IMR-90 (cell line): ENCODE results near the gene TMED8. TPM values are rescaled to one million over a fixed set of nuclear protein-coding genes. Genes with fewer than 3 reads are reported as not detected.

ENCODE experiments used
- ATAC-seq: fragments of 200-7000 bp; cut with Tn5 transposase; 2 replicates; pipeline ENCODE4 v1.9.1; 2020; ENCODE audit warnings: low read depth, mild to moderate bottlenecking, moderate library complexity
- BruUV-seq: library from RNA; stranded (reverse); fragments of 400-500 nt; replicated peaks from 2 replicates; lab custom pipeline; 2021; lab: Mats Ljungman, UMichigan
- CTCF ChIA-PET: fragments of 300-600 bp; formaldehyde crosslinking; extraction: SDS; loops from one replicate; lab custom pipeline; 2021; ENCODE audit warnings: antibody characterized with exemption; lab: Yijun Ruan, JAX
- POLR2A ChIA-PET: fragments of 300-600 bp; sonication (Branson Sonifier 250); formaldehyde crosslinking; loops from one replicate; lab custom pipeline; 2022; ENCODE audit warnings: antibody characterized with exemption; ENCODE audit not compliant: unreplicated experiment; lab: Charles Lee
- DNase-seq: peaks from one replicate; pipeline ENCODE4 v3.0.0; 2013
- H2AFZ ChIP-seq: replicated peaks from 2 replicates; pipeline ENCODE3; 2013; ENCODE audit warnings: low read length, mild to moderate bottlenecking; ENCODE audit not compliant: poor library complexity
- H2AK5ac ChIP-seq: 2 replicates; pipeline ENCODE4 v1.6.1; 2013; ENCODE audit warnings: low read depth, low read length, inconsistent platforms
- H2AK9ac ChIP-seq: replicated peaks from 2 replicates; pipeline ENCODE3; 2013; ENCODE audit warnings: mild to moderate bottlenecking, low read depth, low read length, moderate library complexity; ENCODE audit not compliant: poor library complexity
- H2BK120ac ChIP-seq: 2 replicates; pipeline ENCODE4 v1.6.1; 2013; ENCODE audit warnings: low read depth, low read length, inconsistent platforms
- H2BK15ac ChIP-seq: 3 replicates; pipeline ENCODE4 v1.6.1; 2013; ENCODE audit warnings: low read depth, low read length, inconsistent platforms
- H2BK20ac ChIP-seq: 2 replicates; pipeline ENCODE4 v1.6.1; 2013; ENCODE audit warnings: low read depth, mild to moderate bottlenecking, inconsistent platforms, low read length, moderate library complexity
- H2BK5ac ChIP-seq: 2 replicates; pipeline ENCODE4 v1.6.1; 2013; ENCODE audit warnings: mild to moderate bottlenecking, low read depth, low read length, inconsistent platforms; ENCODE audit not compliant: poor library complexity, severe bottlenecking
- H3K14ac ChIP-seq: replicated peaks from 2 replicates; pipeline ENCODE4 v1.6.1; 2013; ENCODE audit warnings: low read depth, low read length, inconsistent platforms
- H3K18ac ChIP-seq: 2 replicates; pipeline ENCODE4 v1.6.1; 2013; ENCODE audit warnings: low read depth, low read length, control low read depth
- H3K23ac ChIP-seq: 2 replicates; pipeline ENCODE4 v1.6.1; 2013; ENCODE audit warnings: low read depth, low read length, inconsistent platforms
- H3K27ac ChIP-seq: 2 replicates; pipeline ENCODE4 v1.5.1; 2013; ENCODE audit warnings: mild to moderate bottlenecking, control low read depth, low read length; ENCODE audit not compliant: insufficient read depth
- H3K27me3 ChIP-seq: 2 replicates; pipeline ENCODE4 v1.6.1; 2013; ENCODE audit warnings: low read length; ENCODE audit not compliant: control insufficient read depth, insufficient read depth
- H3K36me3 ChIP-seq: 2 replicates; pipeline ENCODE4 v1.6.1; 2013; ENCODE audit warnings: low read length, mixed read lengths; ENCODE audit not compliant: control insufficient read depth, insufficient read depth
- H3K4ac ChIP-seq: 2 replicates; pipeline ENCODE4 v1.6.1; 2013; ENCODE audit warnings: low read depth, low read length, inconsistent platforms
- H3K4me1 ChIP-seq: 2 replicates; pipeline ENCODE4 v1.6.1; 2013; ENCODE audit warnings: low read length, mixed read lengths; ENCODE audit not compliant: control insufficient read depth, insufficient read depth
- H3K4me2 ChIP-seq: 2 replicates; pipeline ENCODE4 v1.6.1; 2013; ENCODE audit warnings: low read depth, mild to moderate bottlenecking, control low read depth, low read length, moderate library complexity
- H3K4me3 ChIP-seq: 2 replicates; pipeline ENCODE4 v1.5.1; 2013; ENCODE audit warnings: low read depth, mild to moderate bottlenecking, control low read depth, low read length, moderate library complexity; ENCODE audit not compliant: insufficient read depth
- H3K56ac ChIP-seq: 2 replicates; pipeline ENCODE4 v1.6.1; 2013; ENCODE audit warnings: low read length, inconsistent platforms; ENCODE audit not compliant: insufficient read depth; ENCODE audit errors: extremely low read depth
- H3K79me1 ChIP-seq, 2 experiments: 2 replicates each; pipeline ENCODE4 v1.6.1; 2013; ENCODE audit warnings: low read length in 2 of 2, inconsistent platforms in 1 of 2, low read depth in 1 of 2
- H3K9ac ChIP-seq: 2 replicates; pipeline ENCODE4 v1.6.1; 2013; ENCODE audit warnings: low read depth, low read length, control low read depth
- H3K9me1 ChIP-seq: 2 replicates; pipeline ENCODE4 v1.6.1; 2013; ENCODE audit warnings: low read length, inconsistent platforms; ENCODE audit not compliant: insufficient read depth
- H3K9me3 ChIP-seq: 2 replicates; pipeline ENCODE4 v1.6.1; 2013; ENCODE audit warnings: low read length; ENCODE audit not compliant: control insufficient read depth, insufficient read depth
- H4K20me1 ChIP-seq: 2 replicates; pipeline ENCODE4 v1.6.1; 2013; ENCODE audit warnings: low read length, inconsistent platforms; ENCODE audit not compliant: insufficient read depth
- H4K5ac ChIP-seq: 2 replicates; pipeline ENCODE4 v1.6.1; 2013; ENCODE audit warnings: mild to moderate bottlenecking, low read depth, low read length, control low read depth
- H4K8ac ChIP-seq, 2 experiments: 2 replicates each; pipeline ENCODE4 v1.6.1; 2013; ENCODE audit warnings: low read depth in 2 of 2, low read length in 2 of 2, control low read depth in 1 of 2, inconsistent platforms in 1 of 2
- H4K91ac ChIP-seq: 2 replicates; pipeline ENCODE4 v1.6.1; 2013; ENCODE audit warnings: low read depth, low read length, inconsistent platforms; ENCODE audit not compliant: insufficient read depth
- BHLHE40 ChIP-seq: fragments of 150-350 bp; IDR thresholded peaks from 2 replicates; pipeline ENCODE4 v1.6.1; 2016; ENCODE audit warnings: mild to moderate bottlenecking, low read depth, low read length
- CEBPB ChIP-seq: IDR thresholded peaks from 2 replicates; pipeline ENCODE4 v1.6.1; 2012; ENCODE audit warnings: low read depth, low read length, improper control_type of control experiment
- CHD1 ChIP-seq: IDR thresholded peaks from 2 replicates; pipeline ENCODE4 v1.6.1; 2012; ENCODE audit warnings: low read depth, low read length, improper control_type of control experiment
- ELK1 ChIP-seq: fragments of 150-350 bp; IDR thresholded peaks from 2 replicates; pipeline ENCODE4 v1.6.1; 2016; ENCODE audit warnings: low read depth, mild to moderate bottlenecking, low read length, moderate library complexity, borderline replicate concordance
- FOS ChIP-seq: fragments of 150-350 bp; IDR thresholded peaks from 2 replicates; pipeline ENCODE4 v1.6.1; 2016; ENCODE audit warnings: low read depth, low read length
- MAFK ChIP-seq: IDR thresholded peaks from 2 replicates; pipeline ENCODE4 v1.6.1; 2012; ENCODE audit warnings: low read depth, low read length, improper control_type of control experiment
- MAZ ChIP-seq: IDR thresholded peaks from 2 replicates; pipeline ENCODE4 v1.6.1; 2012; ENCODE audit warnings: low read depth, mild to moderate bottlenecking, low read length, improper control_type of control experiment, moderate library complexity, borderline replicate concordance
- MXI1 ChIP-seq: IDR thresholded peaks from 2 replicates; pipeline ENCODE4 v1.6.1; 2012; ENCODE audit warnings: low read depth, mild to moderate bottlenecking, low read length, moderate library complexity, borderline replicate concordance
- NFE2L2 ChIP-seq: fragments of 150-350 bp; IDR thresholded peaks from 2 replicates; pipeline ENCODE4 v1.6.1; 2016; ENCODE audit warnings: low read depth, mild to moderate bottlenecking, low read length
- POLR2A ChIP-seq: IDR thresholded peaks from 2 replicates; pipeline ENCODE4 v1.6.1; 2012; ENCODE audit warnings: mild to moderate bottlenecking, low read depth, low read length
- RAD21 ChIP-seq: IDR thresholded peaks from 2 replicates; pipeline ENCODE4 v1.6.1; 2012; ENCODE audit warnings: low read length, improper control_type of control experiment
- RCOR1 ChIP-seq: IDR thresholded peaks from 2 replicates; pipeline ENCODE4 v1.6.1; 2012; ENCODE audit warnings: mild to moderate bottlenecking, low read length, improper control_type of control experiment; ENCODE audit not compliant: insufficient replicate concordance
- RFX5 ChIP-seq: IDR thresholded peaks from 2 replicates; pipeline ENCODE4 v1.8.0; 2012; ENCODE audit warnings: low read depth, mild to moderate bottlenecking, low read length, moderate library complexity
- SMC3 ChIP-seq: fragments of 150-350 bp; IDR thresholded peaks from 2 replicates; pipeline ENCODE4 v1.6.1; 2016; ENCODE audit warnings: low read depth, mild to moderate bottlenecking, antibody characterized with exemption, low read length, moderate library complexity
- USF2 ChIP-seq: fragments of 150-350 bp; IDR thresholded peaks from 2 replicates; pipeline ENCODE4 v1.6.1; 2017; ENCODE audit warnings: mild to moderate bottlenecking, antibody characterized with exemption, low read length, low read depth
- WGBS, 2 experiments: methylation state at CpG; one replicate each; pipeline versions ENCODE4 v1.1.5 to v1.1.7; 2013; ENCODE audit warnings: missing lambda C conversion rate in 2 of 2; ENCODE audit not compliant: insufficient read length in 1 of 2; ENCODE audit errors: extremely low coverage in 2 of 2; 5-methylcytosine and 5-hydroxymethylcytosine counted together
- dilution Hi-C: fragments of 300-500 bp; cut with HindIII; formaldehyde crosslinking; loops from one replicate; pipeline ENCODE4 v1.14.3; 2018; ENCODE audit warnings: low sequenced_read_pairs; ENCODE audit not compliant: unreplicated experiment
- in situ Hi-C: fragments of 300-500 bp; cut with MboI; formaldehyde crosslinking; loops from 3 replicates; pipeline ENCODE4 v1.14.3; 2019; ENCODE audit warnings: low sequenced_read_pairs, inconsistent platforms, mixed read lengths
- intact Hi-C: fragments of 100-400 bp; cut with micrococcal nuclease; formaldehyde crosslinking; loops from 2 replicates; pipeline ENCODE4 v1.10.0; 2022
- polyA plus RNA-seq, 3 experiments: library from polyadenylated mRNA; depleted of rRNA; stranded (reverse); fragments of >200 nt; gene quantifications; 2 replicates each; pipeline ENCODE4 v1.2.3, GENCODE V29; 2012; ENCODE audit warnings: low replicate concordance in 1 of 3
- total RNA-seq: library from RNA; depleted of rRNA; stranded (reverse); fragments of >200 nt; gene quantifications from 2 replicates; pipeline ENCODE4 v1.2.3, GENCODE V29; 2012
- TF ChIP-seq, protein P1 (sequence below): conservative IDR thresholded peaks from 2 replicates; pipeline ENCODE4 v1.5.1; 2012; ENCODE audit warnings: mild to moderate bottlenecking, low read depth, low read length, improper control_type of control experiment

TMED8 gene
- total and polyA plus RNA-seq, 2 of the 4 experiments (the other 2 are of a cell fraction) = 2.2 to 5.0 TPM

DNA sequence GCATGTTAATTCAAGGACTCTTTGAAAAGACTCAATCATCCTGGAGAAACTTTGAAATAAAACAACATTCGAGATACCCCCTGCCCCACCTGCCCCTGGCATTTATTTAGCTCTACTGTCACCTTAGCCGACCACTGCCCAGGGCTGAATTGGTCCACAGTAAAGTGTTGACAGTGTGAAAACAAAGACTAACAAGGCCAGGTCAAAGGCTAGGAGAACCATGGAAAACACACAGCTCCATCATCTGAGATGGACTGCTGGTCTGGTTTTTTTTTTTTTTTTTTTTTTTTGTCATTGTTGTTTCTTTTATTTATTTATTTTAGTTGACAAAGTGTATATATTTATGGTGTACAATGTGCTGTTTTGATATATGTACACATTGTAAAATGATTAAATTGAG is 30.4 kb downstream of the TMED8 start:
- H3K4ac ChIP-seq = no peak overlapping the region
- no peak overlapping the region for H4K8ac ChIP-seq
- H3K9me1 ChIP-seq = no peaks in the 10 kb centered on the region
- no peak overlapping the region for H3K9ac ChIP-seq
- no peak overlapping the region for H3K4me2 ChIP-seq
- no peak overlapping the region for H4K5ac ChIP-seq
- H2BK20ac ChIP-seq = no peak overlapping the region
- H3K79me1 ChIP-seq = no peaks in the 10 kb centered on the region
- H3K18ac ChIP-seq = no peak overlapping the region
- dilution Hi-C loops = no loop called here
- WGBS, 2 experiments = no CpG with 5 or more reads among the region's 2 CpGs
- H2BK5ac ChIP-seq = no peak overlapping the region
- H3K56ac ChIP-seq = no peak overlapping the region
- H3K27ac ChIP-seq = no peak overlapping the region
- no peak overlapping the region for H3K23ac ChIP-seq
- H2BK15ac ChIP-seq = no peak overlapping the region
- no peak overlapping the region for H4K91ac ChIP-seq
- no peaks in the 10 kb centered on the region for H4K20me1 ChIP-seq
- no peaks in the 10 kb centered on the region for H3K9me3 ChIP-seq
- H2AK9ac ChIP-seq = no peak overlapping the region
- H3K14ac ChIP-seq = no peak overlapping the region
- no peak overlapping the region for H2AFZ ChIP-seq
- intact Hi-C loops = no loop called here
- DNase-seq = no peak
- ChIA-PET POLR2A (interaction anchor here (0.6 kb wide), 1 partner anchor 52 kb away, joined by 3 read pairs; no protein-coding TSS in a partner anchor), CTCF (no interaction called here)
- no peak overlapping the region for H3K4me3 ChIP-seq
- no peak overlapping the region for H2BK120ac ChIP-seq
- H2AK5ac ChIP-seq = no peak overlapping the region
- ATAC-seq = no peak
- BruUV-seq = no TSS peak
- no peaks in the 10 kb centered on the region for H3K27me3 ChIP-seq
- in situ Hi-C loops = no loop called here
- peaks cover 6% of the 10 kb centered on the region for H3K36me3 ChIP-seq
- H3K4me1 ChIP-seq = peaks cover 2% of the 10 kb centered on the region; the same call in 1 of the 2 replicates
- no peak for TF ChIP-seq MAZ
- TF ChIP-seq FOS = no peak
- TF ChIP-seq USF2 = no peak
- no peak for TF ChIP-seq POLR2A
- TF ChIP-seq MXI1 = no peak
- TF ChIP-seq, protein P1, sequence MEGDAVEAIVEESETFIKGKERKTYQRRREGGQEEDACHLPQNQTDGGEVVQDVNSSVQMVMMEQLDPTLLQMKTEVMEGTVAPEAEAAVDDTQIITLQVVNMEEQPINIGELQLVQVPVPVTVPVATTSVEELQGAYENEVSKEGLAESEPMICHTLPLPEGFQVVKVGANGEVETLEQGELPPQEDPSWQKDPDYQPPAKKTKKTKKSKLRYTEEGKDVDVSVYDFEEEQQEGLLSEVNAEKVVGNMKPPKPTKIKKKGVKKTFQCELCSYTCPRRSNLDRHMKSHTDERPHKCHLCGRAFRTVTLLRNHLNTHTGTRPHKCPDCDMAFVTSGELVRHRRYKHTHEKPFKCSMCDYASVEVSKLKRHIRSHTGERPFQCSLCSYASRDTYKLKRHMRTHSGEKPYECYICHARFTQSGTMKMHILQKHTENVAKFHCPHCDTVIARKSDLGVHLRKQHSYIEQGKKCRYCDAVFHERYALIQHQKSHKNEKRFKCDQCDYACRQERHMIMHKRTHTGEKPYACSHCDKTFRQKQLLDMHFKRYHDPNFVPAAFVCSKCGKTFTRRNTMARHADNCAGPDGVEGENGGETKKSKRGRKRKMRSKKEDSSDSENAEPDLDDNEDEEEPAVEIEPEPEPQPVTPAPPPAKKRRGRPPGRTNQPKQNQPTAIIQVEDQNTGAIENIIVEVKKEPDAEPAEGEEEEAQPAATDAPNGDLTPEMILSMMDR = no peak
- no peak for TF ChIP-seq CEBPB
- no peak for TF ChIP-seq SMC3
- TF ChIP-seq CHD1 = no peak
- no peak for TF ChIP-seq ELK1
- no peak for TF ChIP-seq BHLHE40
- TF ChIP-seq RAD21 = no peak
- no peak for TF ChIP-seq RCOR1
- TF ChIP-seq RFX5 = no peak
- TF ChIP-seq MAFK = no peak
- TF ChIP-seq NFE2L2 = no peak
